SK-N-SH (cell line): ENCODE results near the gene C7orf33. TPM values are rescaled to one million over a fixed set of nuclear protein-coding genes. Genes with fewer than 3 reads are reported as not detected.

ENCODE experiments used
- CTCF ChIA-PET: fragments of 300-600, 350-600 bp; formaldehyde crosslinking; extraction: SDS; loops from one replicate; lab custom pipeline; 2021; lab: Yijun Ruan, JAX
- POLR2A ChIA-PET: fragments of 350-600 bp; sonication (Branson Sonifier 250); formaldehyde crosslinking; extraction: SDS; loops from one replicate; lab custom pipeline; 2020; ENCODE audit warnings: antibody characterized with exemption, inconsistent platforms; lab: Yijun Ruan, JAX
- DNase-seq: peaks from one replicate; pipeline ENCODE4 v3.0.0; 2012
- H2AFZ ChIP-seq: fragments of 200-600 bp; sonication (generic); 2 replicates; pipeline ENCODE4 v1.8.1; 2016; ENCODE audit warnings: antibody characterized with exemption, mild to moderate bottlenecking, low read depth
- H3F3A ChIP-seq: fragments of 200-600 bp; sonication (generic); replicated peaks from 2 replicates; pipeline ENCODE3; 2016; ENCODE audit warnings: antibody characterized with exemption, mild to moderate bottlenecking; ENCODE audit not compliant: insufficient read depth
- H3K27ac ChIP-seq, 2 experiments: fragments of 200-500 bp in 1 of 2; fragments of 200-600 bp in 1 of 2; sonication (Bioruptor generic) in 1 of 2; sonication (generic), shearing (Covaris generic) in 1 of 2; 2 replicates each; pipeline versions ENCODE4 v1.5.1 to v1.6.1; 2014 to 2016; ENCODE audit warnings: low read depth in 2 of 2, inconsistent platforms in 1 of 2, low read length in 1 of 2, mild to moderate bottlenecking in 1 of 2, mixed read lengths in 1 of 2
- H3K27me3 ChIP-seq: fragments of 200-600 bp; sonication (generic), shearing (Covaris generic); 2 replicates; pipeline ENCODE4 v1.6.1; 2016; ENCODE audit warnings: mixed run types; ENCODE audit not compliant: insufficient read depth
- H3K36me3 ChIP-seq, 2 experiments: fragments of 200-500 bp in 1 of 2; fragments of 200-600 bp in 1 of 2; sonication (Bioruptor generic) in 1 of 2; sonication (generic) in 1 of 2; replicated peaks in 1 of 2; 2 replicates each; pipeline versions ENCODE3 to v1.5.1; 2014 to 2016; ENCODE audit warnings: low read length in 1 of 2, mild to moderate bottlenecking in 1 of 2; ENCODE audit not compliant: insufficient read depth in 2 of 2, control insufficient read depth in 1 of 2
- H3K4me1 ChIP-seq, 2 experiments: fragments of 200-500 bp in 1 of 2; fragments of 200-600 bp in 1 of 2; sonication (Bioruptor generic) in 1 of 2; sonication (generic), shearing (Covaris generic) in 1 of 2; 2 replicates each; pipeline versions ENCODE4 v1.5.1 to v1.6.1; 2014 to 2016; ENCODE audit warnings: low read depth in 1 of 2, low read length in 1 of 2, mixed run types in 1 of 2; ENCODE audit not compliant: insufficient read depth in 2 of 2, control insufficient read depth in 1 of 2
- H3K4me2 ChIP-seq: fragments of 200-600 bp; sonication (generic), shearing (Covaris generic); 2 replicates; pipeline ENCODE4 v1.6.1; 2017; ENCODE audit warnings: mixed run types
- H3K4me3 ChIP-seq, 2 experiments: fragments of 200-500 bp in 1 of 2; fragments of 200-600 bp in 1 of 2; sonication (Bioruptor generic) in 1 of 2; sonication (generic), shearing (Covaris generic) in 1 of 2; 2 replicates each; pipeline versions ENCODE4 v1.5.1 to v1.8.1; 2014 to 2016; ENCODE audit warnings: low read depth in 2 of 2, inconsistent platforms in 1 of 2, low read length in 1 of 2, mild to moderate bottlenecking in 1 of 2, mixed read lengths in 1 of 2, moderate library complexity in 1 of 2
- H3K79me2 ChIP-seq: fragments of 200-600 bp; sonication (generic); 2 replicates; pipeline ENCODE4 v1.8.1; 2017; ENCODE audit warnings: mild to moderate bottlenecking; ENCODE audit not compliant: insufficient read depth
- H3K9ac ChIP-seq: fragments of 200-600 bp; sonication (generic); 2 replicates; pipeline ENCODE4 v1.6.1; 2017; ENCODE audit warnings: mixed run types
- H3K9me2 ChIP-seq: fragments of 200-600 bp; sonication (generic); 2 replicates; pipeline ENCODE4 v1.6.1; 2017; ENCODE audit warnings: mixed run types
- H3K9me3 ChIP-seq: fragments of 200-600 bp; sonication (generic); 2 replicates; pipeline ENCODE4 v1.6.1; 2017; ENCODE audit warnings: mixed run types, mild to moderate bottlenecking, moderate library complexity
- H4K20me1 ChIP-seq: fragments of 200-600 bp; sonication (generic); 2 replicates; pipeline ENCODE4 v1.6.1; 2017; ENCODE audit warnings: mild to moderate bottlenecking, mixed run types; ENCODE audit not compliant: insufficient read depth
- CHD2 ChIP-seq: fragments of 150-350 bp; IDR thresholded peaks from 2 replicates; pipeline ENCODE4 v1.6.1; 2018; ENCODE audit warnings: low read length; ENCODE audit not compliant: partially characterized antibody
- EP300 ChIP-seq, 2 experiments: IDR thresholded peaks; 2 replicates each; pipeline versions ENCODE4 v1.4.0 to v1.6.1; 2012; ENCODE audit warnings: borderline replicate concordance in 1 of 2, low read depth in 1 of 2, low read length in 1 of 2
- EZH2phosphoT487 ChIP-seq: fragments of 200-600 bp; sonication (generic); IDR thresholded peaks from 2 replicates; pipeline ENCODE4 v1.6.1; 2017; ENCODE audit warnings: low read depth, mixed run types, mild to moderate bottlenecking, antibody characterized with exemption, moderate library complexity, borderline replicate concordance
- FOSL2 ChIP-seq: IDR thresholded peaks from 2 replicates; pipeline ENCODE4 v1.4.0; 2012; ENCODE audit warnings: low read depth, mild to moderate bottlenecking, moderate library complexity, borderline replicate concordance
- FOXM1 ChIP-seq: IDR thresholded peaks from 2 replicates; pipeline ENCODE4 v1.4.0; 2012; ENCODE audit warnings: low read depth, mild to moderate bottlenecking
- GABPA ChIP-seq: IDR thresholded peaks from 2 replicates; pipeline ENCODE4 v1.4.0; 2012; ENCODE audit warnings: low read depth, mild to moderate bottlenecking
- GATA2 ChIP-seq: sonication (generic); formaldehyde crosslinking; IDR thresholded peaks from 2 replicates; pipeline ENCODE4 v1.5.0; 2020; ENCODE audit warnings: mild to moderate bottlenecking, missing genetic modification reagents
- JUND ChIP-seq: IDR thresholded peaks from 2 replicates; pipeline ENCODE4 v1.4.0; 2012
- MEF2A ChIP-seq: IDR thresholded peaks from 2 replicates; pipeline ENCODE4 v1.4.0; 2012; ENCODE audit warnings: low read depth, borderline replicate concordance
- NFIC ChIP-seq: IDR thresholded peaks from 2 replicates; pipeline ENCODE4 v1.4.0; 2012; ENCODE audit warnings: borderline replicate concordance
- NRF1 ChIP-seq: IDR thresholded peaks from 2 replicates; pipeline ENCODE4 v1.6.1; 2012; ENCODE audit warnings: low read depth, mild to moderate bottlenecking, low read length
- RCOR1 ChIP-seq: fragments of 150-350 bp; IDR thresholded peaks from 2 replicates; pipeline ENCODE4 v1.6.1; 2017; ENCODE audit warnings: antibody characterized with exemption, low read length
- RFX5 ChIP-seq: IDR thresholded peaks from 2 replicates; pipeline ENCODE4 v1.6.1; 2012; ENCODE audit warnings: mild to moderate bottlenecking, improper control_type of control experiment, low read length
- SMC3 ChIP-seq: IDR thresholded peaks from 2 replicates; pipeline ENCODE4 v1.6.1; 2012; ENCODE audit warnings: low read depth, low read length, improper control_type of control experiment
- TAF1 ChIP-seq: IDR thresholded peaks from 2 replicates; pipeline ENCODE4 v1.6.1; 2012; ENCODE audit warnings: low read depth, mild to moderate bottlenecking, low read length, moderate library complexity, borderline replicate concordance
- TCF12 ChIP-seq: IDR thresholded peaks from 2 replicates; pipeline ENCODE4 v1.4.0; 2012
- YY1 ChIP-seq: IDR thresholded peaks from 2 replicates; pipeline ENCODE4 v1.4.0; 2012; ENCODE audit warnings: low read depth, mild to moderate bottlenecking
- WGBS: methylation state at CpG from one replicate; pipeline ENCODE4 v1.1.6; 2017; ENCODE audit warnings: low lambda C conversion rate; 5-methylcytosine and 5-hydroxymethylcytosine counted together
- polyA plus RNA-seq, 3 experiments: library from polyadenylated mRNA; depleted of rRNA; stranded (reverse); fragments of >200 nt; gene quantifications; 2 replicates each; pipeline ENCODE4 v1.2.3, GENCODE V29; 2012
- TF ChIP-seq, protein P1 (sequence below): IDR thresholded peaks from 2 replicates; pipeline ENCODE4; 2012
- TF ChIP-seq, protein P2 (sequence below): IDR thresholded peaks from 2 replicates; pipeline ENCODE4 v1.4.0; 2012; ENCODE audit warnings: low read depth
- TF ChIP-seq, protein P3 (sequence below): fragments of 200-600 bp; sonication (generic); IDR thresholded peaks from 2 replicates; pipeline ENCODE4 v1.6.1; 2017; ENCODE audit warnings: antibody characterized with exemption, mild to moderate bottlenecking, moderate library complexity
- TF ChIP-seq, protein P4 (sequence below): IDR thresholded peaks from 2 replicates; pipeline ENCODE4 v1.4.0; 2012; ENCODE audit warnings: low read depth, borderline replicate concordance

C7orf33 gene
- polyA plus RNA-seq, 1 of the 3 experiments (the other 2 are of a cell fraction), result not detected

DNA sequence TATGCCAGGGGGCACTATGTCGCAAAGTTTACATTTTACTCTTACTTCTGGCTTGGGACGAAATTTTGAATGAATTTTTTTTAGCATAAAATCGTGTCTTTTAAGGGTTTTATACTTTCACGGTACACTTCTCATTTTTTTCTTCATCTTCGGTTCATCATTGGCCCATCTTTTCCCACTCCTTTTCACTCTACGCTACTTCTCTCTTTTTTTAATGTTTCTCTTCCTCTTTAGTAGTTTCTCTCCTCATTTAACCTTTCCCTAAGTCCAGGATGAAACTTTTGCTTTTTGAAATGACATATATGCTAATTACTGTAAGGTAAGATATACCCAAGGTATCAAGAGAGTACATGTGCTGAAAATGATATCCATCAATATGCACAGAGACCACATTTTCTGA is 39.5 kb downstream of the C7orf33 start:
- Histone ChIP-seq H3K27ac (no peak overlapping the region), H3K4me2 (no peak overlapping the region), H2AFZ (no peak overlapping the region), H3K4me1 (peaks cover 0 to 6% of the 10 kb centered on the region in 2 experiments; a peak in 2 of 4 replicates), H3F3A (no peaks in the 10 kb centered on the region), H3K9me2 (no peaks in the 10 kb centered on the region), H3K9ac (no peak overlapping the region), H4K20me1 (no peaks in the 10 kb centered on the region), H3K79me2 (no peaks in the 10 kb centered on the region), H3K9me3 (no peaks in the 10 kb centered on the region), H3K27me3 (no peaks in the 10 kb centered on the region), H3K36me3 (no peaks in the 10 kb centered on the region), H3K4me3 (no peak overlapping the region)
- WGBS, result 79% methylated on average over 6 of the region's 6 CpGs
- POLR2A ChIA-PET, result no interaction called here
- CTCF ChIA-PET, result no interaction called here
- TF ChIP-seq, protein P1, sequence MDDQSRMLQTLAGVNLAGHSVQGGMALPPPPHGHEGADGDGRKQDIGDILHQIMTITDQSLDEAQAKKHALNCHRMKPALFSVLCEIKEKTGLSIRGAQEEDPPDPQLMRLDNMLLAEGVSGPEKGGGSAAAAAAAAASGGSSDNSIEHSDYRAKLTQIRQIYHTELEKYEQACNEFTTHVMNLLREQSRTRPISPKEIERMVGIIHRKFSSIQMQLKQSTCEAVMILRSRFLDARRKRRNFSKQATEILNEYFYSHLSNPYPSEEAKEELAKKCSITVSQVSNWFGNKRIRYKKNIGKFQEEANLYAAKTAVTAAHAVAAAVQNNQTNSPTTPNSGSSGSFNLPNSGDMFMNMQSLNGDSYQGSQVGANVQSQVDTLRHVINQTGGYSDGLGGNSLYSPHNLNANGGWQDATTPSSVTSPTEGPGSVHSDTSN, result no peak
- TF ChIP-seq JUND (no peak), TAF1 (no peak), TCF12 (no peak)
- no peak for DNase-seq

DNA sequence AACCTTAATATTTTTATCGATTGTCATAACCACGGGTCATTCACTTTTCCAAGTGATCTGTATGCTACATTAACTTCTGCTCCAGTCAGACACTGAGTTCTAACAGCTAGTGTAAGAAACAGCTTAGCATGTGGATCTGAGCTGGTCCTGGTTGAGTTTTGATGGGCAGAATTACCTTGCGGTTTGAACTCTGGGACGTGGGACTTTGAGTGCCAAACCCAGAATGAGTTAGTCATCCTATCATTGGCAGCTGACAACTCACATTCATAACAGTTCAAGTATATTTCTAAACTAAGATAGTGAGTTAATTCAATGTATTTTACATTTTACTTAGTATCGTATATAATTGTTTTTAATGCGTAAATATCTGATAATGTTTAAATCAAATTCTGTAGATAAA is 43.2 kb downstream of the C7orf33 start:
- 77% methylated on average over 6 of the region's 6 CpGs for WGBS

More for the DNA sequence above, 43.2 kb downstream of the C7orf33 start:
- Histone ChIP-seq H3K4me2 (no peak overlapping the region), H3K79me2 (no peaks in the 10 kb centered on the region), H3K36me3 (no peaks in the 10 kb centered on the region), H3K9me2 (no peaks in the 10 kb centered on the region), H3K9ac (no peak overlapping the region), H3K9me3 (no peaks in the 10 kb centered on the region), H3F3A (no peaks in the 10 kb centered on the region), H3K27ac (no peak overlapping the region), H3K4me3 (no peak overlapping the region), H3K27me3 (no peaks in the 10 kb centered on the region), H3K4me1 (peaks cover 0 to 2% of the 10 kb centered on the region in 2 experiments; a peak in 1 of 4 replicates), H2AFZ (no peak overlapping the region), H4K20me1 (no peaks in the 10 kb centered on the region)
- TF ChIP-seq EP300 (IDR thresholded peaks at IDR 0.05; ENCODE audit: borderline replicate concordance in 1 of 2, low read depth in 1 of 2, low read length in 1 of 2), result no peak
- no peak for TF ChIP-seq GATA2
- no peak for TF ChIP-seq JUND
- TF ChIP-seq, protein P1, result no peak
- no peak for TF ChIP-seq SMC3
- TF ChIP-seq GABPA, result no peak
- TF ChIP-seq FOXM1, result no peak
- TF ChIP-seq CHD2, result no peak
- no peak for TF ChIP-seq RCOR1
- TF ChIP-seq NFIC, result no peak
- no peak for TF ChIP-seq YY1
- TF ChIP-seq, protein P2, sequence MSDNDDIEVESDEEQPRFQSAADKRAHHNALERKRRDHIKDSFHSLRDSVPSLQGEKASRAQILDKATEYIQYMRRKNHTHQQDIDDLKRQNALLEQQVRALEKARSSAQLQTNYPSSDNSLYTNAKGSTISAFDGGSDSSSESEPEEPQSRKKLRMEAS, result no peak
- TF ChIP-seq EZH2phosphoT487, result no peak
- no peak for TF ChIP-seq RFX5
- TF ChIP-seq, protein P3, sequence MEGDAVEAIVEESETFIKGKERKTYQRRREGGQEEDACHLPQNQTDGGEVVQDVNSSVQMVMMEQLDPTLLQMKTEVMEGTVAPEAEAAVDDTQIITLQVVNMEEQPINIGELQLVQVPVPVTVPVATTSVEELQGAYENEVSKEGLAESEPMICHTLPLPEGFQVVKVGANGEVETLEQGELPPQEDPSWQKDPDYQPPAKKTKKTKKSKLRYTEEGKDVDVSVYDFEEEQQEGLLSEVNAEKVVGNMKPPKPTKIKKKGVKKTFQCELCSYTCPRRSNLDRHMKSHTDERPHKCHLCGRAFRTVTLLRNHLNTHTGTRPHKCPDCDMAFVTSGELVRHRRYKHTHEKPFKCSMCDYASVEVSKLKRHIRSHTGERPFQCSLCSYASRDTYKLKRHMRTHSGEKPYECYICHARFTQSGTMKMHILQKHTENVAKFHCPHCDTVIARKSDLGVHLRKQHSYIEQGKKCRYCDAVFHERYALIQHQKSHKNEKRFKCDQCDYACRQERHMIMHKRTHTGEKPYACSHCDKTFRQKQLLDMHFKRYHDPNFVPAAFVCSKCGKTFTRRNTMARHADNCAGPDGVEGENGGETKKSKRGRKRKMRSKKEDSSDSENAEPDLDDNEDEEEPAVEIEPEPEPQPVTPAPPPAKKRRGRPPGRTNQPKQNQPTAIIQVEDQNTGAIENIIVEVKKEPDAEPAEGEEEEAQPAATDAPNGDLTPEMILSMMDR, result no peak
- TF ChIP-seq MEF2A, result no peak
- TF ChIP-seq NRF1, result no peak
- TF ChIP-seq, protein P4, sequence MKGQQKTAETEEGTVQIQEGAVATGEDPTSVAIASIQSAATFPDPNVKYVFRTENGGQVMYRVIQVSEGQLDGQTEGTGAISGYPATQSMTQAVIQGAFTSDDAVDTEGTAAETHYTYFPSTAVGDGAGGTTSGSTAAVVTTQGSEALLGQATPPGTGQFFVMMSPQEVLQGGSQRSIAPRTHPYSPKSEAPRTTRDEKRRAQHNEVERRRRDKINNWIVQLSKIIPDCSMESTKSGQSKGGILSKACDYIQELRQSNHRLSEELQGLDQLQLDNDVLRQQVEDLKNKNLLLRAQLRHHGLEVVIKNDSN, result no peak
- TF ChIP-seq FOSL2, result no peak
- TF ChIP-seq TAF1, result no peak
- ChIA-PET POLR2A (no interaction called here), CTCF (interaction anchor here (0.7 to 1.5 kb wide), 3 partner anchors 9 to 25 kb away, joined by 4 read pairs; no protein-coding TSS in a partner anchor)
- no peak for DNase-seq
